GM18868 (cell line): ENCODE measurements around the gene SPINK4.

Experiments used
- ATAC-seq: cut with Tn5 transposase; IDR thresholded peaks from one replicate; pipeline ENCODE4 v1.9.1; 2021; ENCODE audit warnings: mild to moderate bottlenecking, moderate library complexity; ENCODE audit not compliant: unreplicated experiment

Gene SPINK4

DNA sequence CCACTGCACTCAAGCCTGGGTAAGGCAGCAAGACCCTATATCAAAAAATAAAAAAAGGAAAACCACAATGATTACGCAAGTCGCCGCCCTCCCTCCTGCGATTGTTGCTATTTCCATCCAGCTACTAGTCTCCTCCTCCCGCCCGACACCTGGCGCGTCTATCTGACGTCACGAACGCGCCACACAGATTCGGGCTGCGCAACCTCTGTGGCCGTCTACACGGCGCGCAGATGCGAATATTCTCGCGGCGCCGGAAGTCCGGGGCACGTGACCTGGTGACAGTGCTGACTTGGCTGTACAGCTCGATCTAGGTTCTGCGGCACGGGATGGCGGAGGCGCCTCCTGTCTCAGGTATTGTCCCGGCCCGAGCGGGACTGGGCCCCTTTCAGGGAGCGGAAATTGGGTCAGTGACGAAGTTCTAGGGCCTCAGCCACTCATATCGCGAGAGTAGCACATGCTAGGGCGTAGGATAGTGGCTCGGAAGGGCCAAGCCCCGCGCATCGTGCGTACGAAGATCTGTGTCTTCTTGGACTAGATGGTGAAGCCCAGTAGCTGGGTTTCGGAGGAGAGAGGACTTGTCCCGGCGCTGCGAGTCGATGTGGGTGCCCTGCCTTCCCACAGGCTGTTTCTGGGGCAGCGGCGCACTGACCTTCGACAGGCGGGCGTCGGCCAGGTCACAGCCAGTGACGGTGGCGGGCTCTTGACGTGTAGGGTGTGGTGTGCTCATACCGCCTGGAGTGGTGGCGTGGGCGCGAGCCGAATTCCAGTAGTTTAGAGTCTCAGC lies 50.5 kb downstream of the SPINK4 start, which contains the start of gene NFX1:
Gene NFX1, plus strand, starts transcription at position 270 of the 784 bp plus-strand sequence. Its CDS starts 57 bp downstream, at position 327.
- peak; percentile 90 for ATAC-seq

DNA sequence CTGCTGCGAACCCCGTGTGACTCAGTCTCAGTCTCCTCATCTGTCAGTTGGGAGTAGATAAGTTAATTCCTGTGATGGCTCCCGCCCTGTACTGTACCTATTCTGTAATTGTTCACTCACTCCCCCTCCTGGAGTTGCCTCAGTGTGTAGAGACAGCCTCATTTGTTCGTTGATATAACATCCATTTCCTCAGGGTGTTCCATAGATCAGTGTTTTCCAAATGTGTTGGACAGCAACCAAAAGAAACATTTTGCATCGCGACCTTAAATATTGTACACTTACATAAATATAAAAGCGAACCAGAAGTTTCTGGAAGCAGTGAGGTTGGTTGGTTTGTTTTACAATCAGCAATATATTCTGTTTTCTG lies 51.0 kb downstream of the SPINK4 start:
- no peak for ATAC-seq

DNA sequence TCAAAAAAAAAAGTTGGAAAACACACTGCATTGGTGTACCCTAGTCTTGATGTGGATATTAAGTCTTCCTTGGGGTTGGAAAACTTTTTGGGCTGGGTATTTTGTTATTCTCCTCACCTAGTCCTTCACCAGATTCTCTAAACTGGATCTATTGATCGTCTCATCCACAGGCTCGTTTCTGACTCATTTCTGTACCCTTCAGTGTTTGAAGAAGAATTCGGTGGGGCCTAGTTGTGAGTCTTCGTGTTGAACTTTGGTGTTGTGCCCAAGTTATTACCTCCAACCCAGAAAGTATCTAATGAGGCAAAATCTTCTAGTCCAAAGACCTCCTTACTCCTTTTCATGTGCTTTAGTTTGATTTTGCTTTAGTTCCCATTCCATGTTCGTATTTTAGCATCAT lies 51.9 kb downstream of the SPINK4 start:
- no peak for ATAC-seq

DNA sequence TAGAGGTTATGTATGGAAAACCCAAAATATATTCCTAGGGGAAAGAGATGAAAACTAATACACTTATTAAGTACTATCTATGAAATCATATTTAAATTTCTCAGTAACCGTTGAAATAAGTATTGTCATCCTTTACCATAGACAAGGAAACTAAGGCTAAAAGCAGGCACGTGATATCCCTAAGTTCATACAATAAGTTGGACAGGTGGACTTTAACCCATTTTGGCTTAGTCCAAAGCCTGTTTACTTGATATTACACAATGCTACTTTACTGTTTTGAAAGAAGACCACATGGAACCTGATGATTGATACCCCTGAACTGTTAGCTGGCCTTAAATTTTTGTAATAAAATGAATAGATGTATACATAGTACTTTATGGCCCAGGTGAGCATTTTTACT lies 53.8 kb downstream of the SPINK4 start:
- no peak for ATAC-seq

DNA sequence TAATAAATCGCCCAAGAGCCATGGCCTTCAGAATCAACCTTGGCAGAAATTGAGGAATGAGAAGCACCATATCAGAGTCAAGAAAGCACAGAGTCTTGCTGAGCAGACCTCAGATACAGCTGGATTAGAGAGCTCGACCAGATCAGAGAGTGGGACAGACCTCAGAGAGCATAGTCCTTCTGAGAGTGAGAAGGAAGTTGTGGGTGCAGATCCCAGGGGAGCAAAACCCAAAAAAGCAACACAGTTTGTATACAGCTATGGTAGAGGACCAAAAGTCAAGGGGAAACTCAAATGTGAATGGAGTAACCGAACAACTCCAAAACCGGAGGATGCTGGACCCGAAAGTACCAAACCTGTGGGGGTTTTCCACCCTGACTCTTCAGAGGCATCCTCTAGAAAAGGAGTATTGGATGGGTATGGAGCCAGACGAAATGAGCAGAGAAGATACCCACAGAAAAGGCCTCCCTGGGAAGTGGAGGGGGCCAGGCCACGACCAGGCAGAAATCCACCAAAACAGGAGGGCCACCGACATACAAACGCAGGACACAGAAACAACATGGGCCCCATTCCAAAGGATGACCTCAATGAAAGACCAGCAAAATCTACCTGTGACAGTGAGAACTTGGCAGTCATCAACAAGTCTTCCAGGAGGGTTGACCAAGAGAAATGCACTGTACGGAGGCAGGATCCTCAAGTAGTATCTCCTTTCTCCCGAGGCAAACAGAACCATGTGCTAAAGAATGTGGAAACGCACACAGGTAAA lies 54.9 kb downstream of the SPINK4 start:
- no peak for ATAC-seq

DNA sequence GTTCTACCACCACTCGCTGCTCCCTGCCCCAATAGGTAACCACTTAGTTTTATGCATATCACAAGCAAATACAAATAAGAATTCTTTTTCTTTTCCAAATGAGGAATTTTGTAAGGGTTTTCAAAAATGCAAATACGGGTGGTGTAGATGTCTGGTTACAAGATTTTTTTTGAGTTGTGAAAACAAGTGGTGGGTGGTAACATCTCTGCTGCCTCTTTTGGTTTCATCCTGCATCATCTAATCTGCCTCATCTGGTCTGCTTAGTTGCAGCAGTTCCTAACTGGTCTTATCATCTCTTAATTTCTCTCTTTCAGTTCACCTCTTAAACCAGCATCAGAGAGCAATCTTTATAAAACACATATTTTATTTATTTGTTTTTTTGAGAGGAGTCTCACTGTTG lies 55.6 kb downstream of the SPINK4 start:
- ATAC-seq = peak; percentile 49

DNA sequence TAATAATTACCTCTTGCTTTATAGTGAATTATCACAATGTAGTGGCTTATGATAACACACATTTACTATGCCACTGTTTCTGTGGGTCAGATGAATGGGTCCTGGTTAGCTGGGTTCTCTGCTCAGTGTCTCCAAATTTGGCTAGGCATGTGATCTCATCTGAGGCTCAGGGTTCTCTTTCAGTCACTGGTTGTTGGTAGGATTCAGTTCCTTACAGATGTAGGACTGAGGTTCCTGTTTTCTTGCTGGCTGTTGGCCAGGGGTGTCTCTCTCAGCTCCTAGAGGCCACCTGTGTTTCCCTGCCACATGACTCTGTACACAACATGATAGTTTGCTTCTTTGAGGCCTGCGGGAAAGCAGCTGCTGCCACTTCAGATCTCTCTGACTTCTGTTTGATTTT lies 57.5 kb downstream of the SPINK4 start:
- ATAC-seq = peak; percentile 94
